Fibroblast of skin of right quadriceps (primary cell): ENCODE measurements around the gene ENAH.
A peak's percentile ranks its signal among the peaks of the same experiment; 100 is the strongest.
"Not testable (repeated sequence)": the region's sequence is repeated elsewhere in the genome, so short reads cannot be mapped to it uniquely, and the experiment has no call there.

Experiments used
- DNase-seq: peaks from one replicate; pipeline ENCODE4 v3.0.0-alpha.2; 2013

The ENAH gene

GRCh38 chr1:225652729-225653462 lies at the start of gene ENAH:
Gene ENAH, minus strand, starts transcription at chr1:225653123. Its CDS starts 433 bp downstream, at chr1:225652690.
- DNase-seq, result peak; percentile 88

GRCh38 chr1:225700889-225701465 lies 48.1 kb upstream of the ENAH start:
- DNase-seq, result peak; percentile 51

- peak; percentile 100 for DNase-seq
These were observed 47.4 kb upstream of the ENAH start for GRCh38 chr1:225700164-225700821.

DNA sequence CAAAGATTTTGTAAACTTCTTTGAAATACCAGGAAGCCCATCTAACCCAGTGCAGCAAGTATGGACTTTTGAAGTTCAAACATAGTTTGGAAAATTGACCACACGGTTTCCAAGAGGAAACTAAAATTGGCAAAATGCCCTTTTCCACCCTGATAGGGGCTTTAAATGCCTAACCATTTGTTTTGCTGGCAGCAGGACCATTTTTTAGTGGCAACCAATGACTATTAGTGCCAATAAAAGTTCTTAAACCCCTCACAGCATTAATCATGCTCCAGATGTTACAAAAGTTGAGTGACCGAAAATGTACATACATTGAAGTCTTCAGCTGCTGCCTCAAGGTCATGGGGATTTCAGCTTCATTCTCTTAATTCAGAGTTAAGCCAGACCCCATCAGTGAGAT lies 46.4 kb upstream of the ENAH start:
- DNase-seq, result peak; percentile 34

GRCh38 chr1:225698194-225698593 lies 45.3 kb upstream of the ENAH start:
- DNase-seq, result not testable (repeated sequence)

- no peak for DNase-seq
These were observed 44.5 kb upstream of the ENAH start for GRCh38 chr1:225697428-225697827.

DNA sequence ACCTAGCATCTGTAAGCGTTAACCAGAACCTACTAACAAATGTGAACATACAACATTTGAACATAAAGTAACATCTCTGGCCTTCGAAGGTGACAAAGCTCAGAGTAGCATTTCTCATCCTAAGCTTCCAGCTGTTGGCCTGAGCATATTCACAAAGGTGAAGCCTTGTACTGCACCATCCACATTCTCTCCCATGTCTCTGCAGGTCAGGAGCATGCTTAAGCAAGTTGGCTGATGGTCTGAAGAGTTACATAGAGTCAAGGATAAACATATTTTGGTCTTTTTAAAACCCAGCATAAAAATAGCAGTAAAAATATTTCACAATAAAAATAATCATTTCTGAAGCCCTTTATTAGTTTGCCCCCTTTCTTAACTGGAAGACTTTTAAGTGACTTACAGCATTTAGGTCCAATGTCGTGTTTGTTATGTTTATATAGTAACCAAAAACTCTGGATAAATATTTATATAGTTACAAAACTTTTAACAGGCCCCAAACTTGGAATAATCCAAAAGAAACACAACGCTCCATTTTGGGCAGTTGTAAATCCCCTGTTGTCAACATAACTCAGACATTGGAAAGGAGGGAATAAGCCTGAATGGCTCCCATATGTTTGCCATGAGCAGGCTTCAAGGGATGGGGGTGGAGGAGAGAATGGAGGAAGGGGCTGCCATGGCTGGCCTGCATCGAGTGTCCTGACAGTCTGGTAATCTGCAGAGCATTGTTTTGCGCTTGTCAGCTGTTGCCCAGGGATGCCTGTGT lies 42.8 kb upstream of the ENAH start:
- DNase-seq, result peak; percentile 56

- DNase-seq, result peak; percentile 27
These were observed 41.3 kb upstream of the ENAH start for GRCh38 chr1:225694151-225694603.

GRCh38 chr1:225693697-225694096 lies 40.8 kb upstream of the ENAH start:
- not testable (repeated sequence) for DNase-seq

DNA sequence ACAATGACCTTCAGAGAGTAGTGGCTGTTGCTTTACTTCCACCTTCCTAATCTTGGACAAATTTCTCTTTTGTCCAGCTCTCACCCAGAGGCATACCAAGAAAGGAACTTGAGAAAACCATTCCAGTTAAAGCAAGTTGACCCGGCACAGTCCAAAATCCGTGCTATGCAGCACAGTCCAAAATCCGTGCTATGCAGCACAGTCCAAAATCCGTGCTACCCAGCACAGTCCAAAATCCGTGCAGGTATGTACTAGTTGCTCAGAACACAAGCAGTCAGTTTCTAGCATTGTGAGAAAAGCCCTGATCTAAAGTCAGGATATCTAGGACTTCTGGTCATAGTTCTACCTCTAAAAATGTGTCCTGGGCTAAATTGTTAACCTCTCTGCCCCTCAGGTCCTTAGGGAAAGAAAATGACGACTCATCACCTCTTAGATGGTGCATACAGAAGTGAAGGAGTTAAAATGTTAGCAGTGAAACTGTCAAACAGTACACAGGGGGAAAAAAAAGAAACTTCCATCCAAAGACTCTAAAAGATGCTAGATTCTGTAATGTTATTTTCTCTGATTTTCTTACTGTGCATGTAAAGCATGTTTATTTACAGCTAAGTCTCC lies 40.3 kb upstream of the ENAH start:
- no peak for DNase-seq

- DNase-seq, result no peak
These were observed 39.6 kb upstream of the ENAH start for GRCh38 chr1:225692517-225692879.

- peak; percentile 94 for DNase-seq
These were observed 39.1 kb upstream of the ENAH start for GRCh38 chr1:225691861-225692516.

GRCh38 chr1:225691377-225691776 lies 38.5 kb upstream of the ENAH start:
- DNase-seq, result peak; percentile 47

DNA sequence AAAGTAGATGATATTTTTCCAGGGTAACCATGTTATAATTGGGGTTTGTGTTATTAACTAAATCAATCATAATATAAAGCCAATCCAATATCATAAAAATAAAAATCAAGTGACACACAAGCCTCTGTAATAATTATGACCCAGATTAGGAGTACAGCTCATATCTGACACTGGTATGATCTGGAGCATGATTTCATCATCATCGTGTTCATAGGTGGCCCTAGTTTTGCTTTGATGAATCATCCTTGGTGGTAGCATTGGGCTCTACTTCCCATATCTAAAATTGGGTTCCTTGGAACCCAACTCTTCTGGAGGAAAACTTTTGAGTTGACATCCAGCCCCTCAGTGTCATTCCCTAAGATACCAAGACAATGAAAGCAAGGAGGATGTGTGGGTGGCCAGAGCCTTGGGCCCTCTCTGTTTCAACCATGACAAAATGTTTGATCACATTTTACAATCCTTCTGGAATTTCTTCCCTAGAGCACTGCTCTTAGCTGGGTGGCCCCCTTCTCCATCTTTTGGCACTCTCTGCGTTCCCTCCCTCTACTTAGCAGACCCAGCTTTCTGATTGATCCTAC lies 37.0 kb upstream of the ENAH start:
- peak; percentile 29 for DNase-seq

- DNase-seq, result no peak
These were observed 35.4 kb upstream of the ENAH start for GRCh38 chr1:225688345-225688744.

GRCh38 chr1:225685476-225686176 lies 32.7 kb upstream of the ENAH start:
- peak; percentile 39 for DNase-seq

DNA sequence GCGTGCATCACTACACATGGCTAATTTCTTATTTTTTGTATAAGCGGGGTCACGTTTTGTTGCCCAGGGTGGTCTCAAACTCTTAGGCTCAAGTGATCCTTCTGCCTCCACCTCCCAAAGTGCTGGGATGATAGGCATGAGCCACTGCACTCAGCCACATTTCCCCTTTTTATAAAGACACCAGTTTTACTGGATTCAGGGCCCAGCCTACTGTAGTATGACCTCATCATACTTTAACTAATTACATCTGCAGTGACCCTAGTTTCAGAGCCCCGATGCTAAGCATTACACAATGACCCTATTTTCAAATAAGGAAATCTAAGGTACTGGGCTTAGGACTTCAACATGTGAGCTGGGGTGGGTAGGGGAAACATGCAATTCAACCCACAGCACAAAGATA lies 31.8 kb upstream of the ENAH start:
- no peak for DNase-seq

- DNase-seq, result no peak
These were observed 28.3 kb upstream of the ENAH start for GRCh38 chr1:225681231-225681630.

DNA sequence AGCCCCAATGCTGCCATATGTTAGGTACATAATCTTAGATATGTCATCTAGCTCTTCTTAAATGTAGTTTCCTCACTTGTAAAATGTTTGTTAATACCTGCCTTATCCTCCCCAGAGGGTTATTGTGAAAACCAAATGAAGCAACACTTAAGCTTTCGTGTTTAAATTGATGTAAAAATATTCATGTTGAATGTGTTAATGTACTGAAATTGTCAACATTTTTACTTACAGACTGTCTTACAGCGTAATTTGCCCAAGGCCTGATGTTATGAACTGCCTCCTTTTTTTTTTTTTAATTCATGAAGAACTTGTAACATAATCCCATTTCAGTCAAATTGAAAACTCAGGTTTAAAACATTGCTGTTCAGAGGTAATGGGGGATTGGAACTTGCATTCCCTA lies 25.6 kb upstream of the ENAH start:
- DNase-seq, result no peak

DNA sequence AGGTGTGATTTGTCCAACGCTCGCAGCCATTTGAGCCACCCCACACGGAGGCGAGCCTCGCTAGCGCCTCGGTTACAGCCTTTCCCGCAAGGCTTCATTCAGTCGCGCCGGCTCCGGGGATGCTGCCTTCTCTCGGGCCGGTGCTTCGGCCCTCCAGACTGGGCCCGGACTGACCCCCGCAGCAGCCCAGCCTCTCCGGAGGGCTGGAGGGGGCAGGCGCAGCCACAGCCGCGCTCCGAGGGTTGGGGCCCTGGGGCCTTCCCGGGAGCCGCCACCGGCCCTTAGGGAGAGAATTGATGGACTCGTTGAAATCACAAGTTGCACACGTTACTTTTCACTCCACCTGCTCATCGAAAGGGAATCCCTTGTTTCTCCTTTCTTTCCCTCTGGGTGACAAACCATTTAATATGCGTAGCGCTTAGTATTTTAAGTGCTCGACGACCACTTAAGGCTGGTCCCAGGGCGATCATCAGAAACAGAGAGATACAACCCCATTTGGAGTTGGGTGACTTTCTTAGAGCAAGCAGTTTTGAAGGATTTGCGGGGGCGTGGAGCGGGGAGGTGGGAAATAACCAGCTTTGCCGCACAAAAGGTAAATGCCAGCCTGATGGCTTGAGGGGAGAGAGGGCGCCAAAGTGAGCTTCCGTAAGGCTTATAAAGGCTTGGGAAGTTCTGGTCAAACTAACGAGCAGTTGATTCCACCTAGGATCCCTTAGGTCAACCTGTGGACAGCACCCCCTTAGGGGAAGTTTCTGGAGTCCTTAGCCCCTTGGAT lies 24.6 kb upstream of the ENAH start:
- DNase-seq, result no peak

DNA sequence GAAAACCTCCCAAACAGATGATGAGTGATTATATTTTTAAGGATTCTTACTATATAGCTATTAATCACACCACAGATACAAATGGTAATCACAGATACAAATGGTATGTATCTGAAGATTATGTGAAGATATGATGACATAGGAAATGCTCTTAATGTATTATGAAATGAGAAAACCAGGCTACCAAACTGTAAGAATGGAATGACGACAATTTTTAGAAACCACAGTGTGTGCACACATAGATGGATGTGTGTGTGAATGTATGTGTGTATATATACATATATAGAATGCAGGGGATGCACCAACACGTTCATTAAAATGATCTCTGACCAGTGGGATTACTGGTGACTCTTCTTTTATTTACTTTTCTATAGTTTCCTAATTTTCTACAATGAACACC lies 21.5 kb upstream of the ENAH start:
- peak; percentile 76 for DNase-seq
